HG02943 (cell line): ENCODE data around the gene CKB.

Source experiments
- ATAC-seq: cut with Tn5 transposase; IDR thresholded peaks from one replicate; pipeline ENCODE4 v1.9.1; 2021; ENCODE audit warnings: mild to moderate bottlenecking, low read depth, moderate library complexity; ENCODE audit not compliant: unreplicated experiment

The CKB gene

DNA sequence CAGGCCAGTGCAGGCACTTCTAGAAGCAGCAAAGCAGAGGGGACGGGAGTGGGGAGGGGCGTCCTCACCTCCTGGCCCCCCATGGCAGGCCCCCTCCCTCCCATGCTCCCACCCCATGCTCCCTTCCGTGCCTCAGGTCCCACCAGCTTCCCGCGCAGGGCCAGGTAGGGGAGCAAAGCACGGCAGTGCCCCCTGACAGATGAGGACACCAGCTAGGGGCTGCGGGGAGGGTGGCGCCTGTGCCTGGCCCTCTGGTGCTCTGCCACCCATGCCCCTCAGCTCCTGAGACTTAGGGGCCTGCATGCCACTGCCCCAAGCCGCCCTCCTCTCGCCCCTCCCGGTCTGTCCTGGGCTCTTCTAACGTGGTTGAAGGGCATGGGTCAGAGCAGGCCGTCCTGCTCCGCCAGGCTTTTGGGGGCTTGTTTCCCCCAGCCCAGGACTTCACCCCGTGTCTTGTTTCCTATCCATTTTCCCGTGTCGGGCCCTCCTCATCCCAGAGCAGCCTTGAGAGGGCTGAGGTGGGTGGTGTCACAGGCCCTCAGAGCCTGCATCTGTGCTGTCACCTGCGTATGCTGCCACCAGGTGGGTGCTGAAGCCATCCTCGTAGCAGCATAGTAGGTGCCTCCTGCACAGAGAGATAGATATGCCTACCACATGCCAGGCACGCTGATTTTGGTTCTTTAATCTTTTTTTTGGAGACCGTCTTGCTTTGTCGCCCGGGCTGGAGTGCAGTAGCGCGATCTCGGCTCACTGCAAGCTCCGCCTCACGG is 16.6 kb upstream of the CKB start:
- no peak for ATAC-seq

DNA sequence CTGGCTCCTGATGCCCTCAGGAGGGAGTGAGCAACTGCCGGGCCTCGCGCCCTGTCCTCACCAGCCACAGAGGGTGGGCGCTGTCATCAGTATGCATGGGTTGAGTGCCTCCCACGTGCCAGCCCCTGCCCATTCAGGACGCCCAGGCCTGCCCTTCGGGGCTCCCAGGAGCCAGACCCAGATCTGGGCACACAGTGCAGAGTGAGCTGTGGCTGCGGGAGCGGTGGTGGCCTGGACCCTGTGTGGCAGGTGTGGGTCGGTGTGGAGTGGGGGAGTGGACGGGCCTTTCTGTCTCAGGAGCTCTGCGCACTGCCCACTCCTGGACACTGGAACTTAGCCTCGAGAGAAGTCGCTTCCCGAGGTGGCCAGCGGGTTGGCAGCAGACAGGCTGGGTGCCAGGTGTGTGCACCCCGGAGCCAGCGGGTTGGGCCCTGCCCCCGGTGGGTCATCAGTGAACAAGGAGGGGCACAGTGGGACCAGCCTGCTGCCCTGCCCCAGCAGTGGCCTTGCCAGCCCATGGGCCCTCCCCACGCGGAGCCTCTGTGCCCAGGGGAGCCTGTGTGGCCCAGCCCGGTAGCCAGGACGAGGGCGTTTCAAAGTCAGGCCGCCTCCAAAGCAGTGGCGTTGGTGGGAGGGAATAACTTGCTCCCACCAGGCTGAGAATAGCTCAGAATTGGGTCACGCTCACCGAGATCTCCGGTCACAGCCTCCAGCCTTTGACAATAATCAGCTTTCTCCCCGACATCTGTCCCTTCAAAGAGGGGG is 15.8 kb upstream of the CKB start:
- no peak for ATAC-seq

DNA sequence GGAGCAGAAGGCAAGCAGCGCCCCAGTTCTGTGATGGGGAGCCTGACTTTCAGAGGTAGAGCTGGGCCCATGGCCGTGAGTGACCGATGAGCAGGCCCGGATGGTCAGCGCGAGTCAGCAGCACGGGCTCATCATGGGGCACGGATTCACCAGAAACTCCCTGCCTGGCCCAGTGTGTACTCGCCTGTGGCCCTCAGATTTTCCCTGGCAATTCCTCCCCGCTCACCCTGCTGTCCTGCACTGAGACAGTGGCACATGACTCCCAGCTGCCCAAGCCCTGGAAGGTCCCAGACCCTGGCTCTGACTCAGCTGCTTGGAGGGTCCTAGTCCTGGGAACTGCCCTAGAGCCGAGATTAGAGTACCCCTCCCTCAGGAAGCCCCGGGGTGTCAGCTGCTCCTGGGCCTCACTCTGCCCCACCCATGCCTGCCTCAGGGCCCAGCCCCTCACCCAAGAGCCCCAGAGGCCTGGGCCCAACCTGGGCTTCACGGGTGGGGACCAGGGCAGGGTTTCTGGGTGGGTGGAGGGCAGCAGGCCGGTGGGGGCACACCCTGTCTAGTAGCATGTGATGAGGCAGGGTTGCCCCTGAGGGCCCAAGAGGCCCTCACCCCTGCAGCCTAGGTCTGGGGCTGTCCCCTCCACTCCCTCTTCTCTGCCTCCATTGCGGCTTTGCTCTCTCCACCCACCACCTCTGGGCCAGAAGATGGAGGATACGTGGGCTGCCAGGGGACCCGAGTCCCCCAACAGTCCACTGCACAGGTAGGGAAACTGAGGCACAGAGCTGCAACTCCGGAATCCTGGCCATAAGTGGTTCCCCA is 14.8 kb upstream of the CKB start:
- no peak for ATAC-seq

DNA sequence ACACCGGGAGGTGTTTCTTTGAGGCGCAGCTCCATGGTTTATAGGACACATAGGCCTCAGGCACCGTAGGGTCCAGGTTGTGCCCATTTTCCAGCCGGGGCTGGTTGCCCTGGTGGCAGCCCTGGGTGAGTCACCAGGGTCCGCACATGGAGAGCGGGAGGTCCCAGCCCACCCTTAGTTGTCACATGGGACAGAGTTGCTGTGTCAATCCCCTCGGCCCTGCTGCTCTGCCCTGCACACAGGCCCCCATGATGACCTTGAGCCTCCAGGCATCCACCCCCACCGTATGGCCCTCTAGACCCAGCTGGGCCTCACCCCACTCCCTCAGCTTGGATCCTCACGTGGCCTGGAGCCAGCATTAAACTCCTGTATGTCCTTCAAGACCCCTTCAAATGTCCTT is 14.1 kb upstream of the CKB start:
- no peak for ATAC-seq

DNA sequence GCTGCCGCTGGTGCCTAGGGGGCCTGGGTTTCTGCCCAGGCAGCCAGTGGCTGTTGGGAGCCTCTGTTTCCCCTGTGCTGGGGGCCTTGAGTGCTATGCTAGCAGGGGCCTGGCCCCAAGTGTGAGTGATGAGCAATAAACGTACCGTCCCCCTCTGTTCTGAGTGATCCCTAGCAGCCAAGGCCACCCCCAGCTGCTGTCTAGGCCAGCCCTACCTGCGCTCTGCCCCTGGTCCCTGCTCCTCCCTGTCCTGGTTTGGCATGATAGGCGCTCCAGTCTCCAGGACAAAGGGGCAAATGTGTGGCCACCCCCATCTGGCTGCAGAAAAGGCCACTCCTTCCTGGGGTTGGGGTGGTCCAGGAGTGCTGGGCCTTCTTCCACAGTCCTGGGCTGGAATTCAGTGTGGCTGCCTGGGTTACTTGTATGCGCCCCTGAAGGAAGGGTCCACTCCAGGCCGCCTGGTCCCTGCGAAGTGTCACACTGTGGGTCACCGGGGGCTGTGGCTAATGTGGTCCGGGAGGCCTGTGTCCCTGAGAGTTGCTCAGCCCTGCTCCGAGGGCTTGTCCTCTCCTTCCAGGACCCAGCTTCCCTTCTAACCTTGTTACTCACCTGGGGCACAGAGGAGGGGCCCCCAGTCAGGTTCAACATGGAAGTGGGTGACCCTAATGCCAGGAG is 13.4 kb upstream of the CKB start:
- ATAC-seq = no peak

DNA sequence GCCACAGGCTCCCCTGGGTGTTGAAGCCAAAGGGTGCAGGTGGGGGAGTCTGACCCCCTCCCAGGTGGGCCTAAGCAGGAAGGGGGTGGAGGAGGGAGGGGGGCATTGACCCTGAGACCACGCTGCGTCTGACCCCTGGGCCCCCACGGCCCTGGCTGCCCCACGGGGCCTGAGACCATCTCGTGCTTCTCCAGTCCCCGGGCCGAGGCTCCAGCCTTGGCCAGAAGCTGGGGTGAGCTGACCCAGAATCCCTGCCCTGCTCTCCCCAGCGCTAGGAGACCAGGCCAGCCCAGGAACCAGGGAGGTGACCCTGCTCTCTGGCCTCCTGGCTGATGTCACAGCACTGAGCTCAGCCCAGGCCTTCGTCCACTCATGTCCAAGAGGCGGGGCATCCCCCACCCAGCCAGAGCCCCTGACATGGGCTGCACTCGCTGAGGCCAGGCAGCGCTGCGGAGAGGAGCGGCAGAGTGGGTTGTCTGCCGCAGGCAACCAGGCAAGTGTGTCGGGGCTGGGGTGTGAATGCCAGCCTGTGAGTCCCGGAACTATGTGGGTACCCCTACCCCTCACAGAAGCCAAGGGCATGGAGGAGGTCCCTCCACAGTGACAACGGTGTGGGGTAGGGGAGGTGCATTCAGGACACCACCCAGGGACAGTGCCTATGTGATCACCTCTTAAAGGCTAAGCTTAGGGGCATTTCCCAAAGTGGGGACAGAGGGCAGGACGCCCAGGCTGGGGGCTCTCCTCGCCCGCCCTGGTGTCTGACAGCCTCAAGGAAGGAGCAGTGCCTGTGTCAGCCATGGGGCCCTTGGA is 12.7 kb upstream of the CKB start:
- ATAC-seq = no peak

DNA sequence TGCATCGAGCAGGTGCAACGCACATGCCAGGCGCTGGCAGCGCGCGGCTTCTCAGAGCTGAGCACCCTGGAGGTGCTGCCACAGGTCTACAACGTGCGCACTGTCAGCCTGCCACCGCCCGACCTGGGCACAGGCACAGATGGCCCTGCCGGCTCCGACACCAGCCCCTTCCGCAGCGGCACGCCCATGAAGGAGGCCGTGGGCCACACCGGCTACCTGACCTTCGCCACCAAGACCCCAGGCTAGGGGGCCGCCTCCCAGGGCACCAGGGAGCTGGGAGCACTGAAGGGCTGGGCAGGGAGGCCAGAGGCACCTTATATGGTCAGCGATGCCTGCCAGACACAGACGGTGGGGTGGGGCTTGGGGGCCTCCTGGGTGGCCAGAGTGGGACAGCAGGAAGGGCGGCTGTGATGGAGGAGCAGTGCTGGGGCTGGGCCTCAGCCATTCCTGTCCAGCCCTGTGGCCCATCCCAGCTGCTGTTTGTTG is 12.0 kb upstream of the CKB start:
- ATAC-seq = no peak

DNA sequence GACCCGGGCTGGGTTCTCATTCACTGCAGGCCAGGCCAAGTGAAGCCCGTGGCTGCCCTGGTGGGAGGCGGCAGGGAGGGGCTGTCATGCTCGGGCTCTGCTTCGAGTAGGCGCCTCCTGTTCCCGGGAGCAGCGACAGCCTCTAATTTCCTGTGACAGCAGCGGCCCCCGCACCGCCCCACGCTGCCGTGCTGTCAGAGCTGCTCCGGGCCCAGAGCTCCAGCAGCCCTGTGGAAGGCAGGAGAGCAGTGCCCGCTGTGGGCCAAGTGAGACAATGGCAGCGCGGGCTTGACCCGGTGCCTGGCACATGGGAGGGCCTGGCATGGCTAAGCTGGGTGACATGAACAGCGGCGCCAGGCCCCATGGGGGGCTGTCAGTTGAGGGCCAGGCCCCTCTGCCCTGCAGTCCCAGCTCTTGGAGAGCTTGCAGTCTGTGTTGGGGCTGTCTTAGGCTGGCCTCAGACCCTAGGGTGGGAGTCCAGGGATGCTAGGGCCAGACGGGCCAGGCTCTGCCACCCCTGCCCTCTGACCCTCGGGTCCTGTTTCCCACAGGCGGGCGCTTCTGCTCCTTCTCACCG is 11.5 kb upstream of the CKB start:
- ATAC-seq = no peak

DNA sequence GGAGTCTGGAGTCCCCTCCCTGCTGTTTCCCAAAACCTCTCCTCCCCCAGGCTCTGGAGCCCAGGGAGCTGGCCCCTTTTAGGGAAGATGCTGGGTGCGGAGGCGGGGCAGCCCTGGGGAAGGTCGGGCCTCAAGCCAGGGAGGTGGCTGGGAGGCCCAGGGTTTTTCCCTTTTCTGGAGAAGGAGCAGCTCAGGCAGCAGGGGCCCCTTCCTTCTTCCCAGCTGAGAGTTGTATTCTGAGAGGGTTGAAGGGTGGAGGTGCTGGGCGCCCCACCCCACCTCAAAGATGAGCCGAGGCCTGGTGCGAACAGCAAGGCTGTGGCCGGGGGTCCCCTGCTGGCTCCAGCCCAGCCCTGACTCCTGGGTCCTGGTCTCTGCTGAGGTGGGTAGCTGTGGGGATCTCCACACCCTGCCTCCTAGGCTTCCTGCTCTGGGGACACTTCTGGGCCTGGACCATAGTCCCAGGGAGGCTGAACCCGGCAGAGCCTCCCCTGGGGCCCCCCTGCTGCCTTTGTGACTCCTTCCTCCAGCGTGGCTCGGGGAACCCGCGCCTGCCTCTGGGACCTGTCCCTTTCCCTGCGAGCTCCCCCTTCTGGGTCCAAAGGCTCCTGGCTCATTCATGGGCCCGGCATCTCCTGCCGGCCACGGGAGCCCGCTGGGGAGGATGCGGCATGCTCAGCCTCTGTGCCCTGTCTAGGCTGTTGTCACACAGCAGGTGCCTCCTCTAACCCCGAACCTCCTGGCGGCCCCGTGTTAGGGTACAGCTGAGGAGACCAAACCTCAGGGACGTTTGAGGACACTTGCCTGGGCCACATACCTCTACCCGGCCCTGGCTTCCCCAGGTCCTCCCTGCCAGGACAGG is 10.7 kb upstream of the CKB start:
- ATAC-seq = no peak

DNA sequence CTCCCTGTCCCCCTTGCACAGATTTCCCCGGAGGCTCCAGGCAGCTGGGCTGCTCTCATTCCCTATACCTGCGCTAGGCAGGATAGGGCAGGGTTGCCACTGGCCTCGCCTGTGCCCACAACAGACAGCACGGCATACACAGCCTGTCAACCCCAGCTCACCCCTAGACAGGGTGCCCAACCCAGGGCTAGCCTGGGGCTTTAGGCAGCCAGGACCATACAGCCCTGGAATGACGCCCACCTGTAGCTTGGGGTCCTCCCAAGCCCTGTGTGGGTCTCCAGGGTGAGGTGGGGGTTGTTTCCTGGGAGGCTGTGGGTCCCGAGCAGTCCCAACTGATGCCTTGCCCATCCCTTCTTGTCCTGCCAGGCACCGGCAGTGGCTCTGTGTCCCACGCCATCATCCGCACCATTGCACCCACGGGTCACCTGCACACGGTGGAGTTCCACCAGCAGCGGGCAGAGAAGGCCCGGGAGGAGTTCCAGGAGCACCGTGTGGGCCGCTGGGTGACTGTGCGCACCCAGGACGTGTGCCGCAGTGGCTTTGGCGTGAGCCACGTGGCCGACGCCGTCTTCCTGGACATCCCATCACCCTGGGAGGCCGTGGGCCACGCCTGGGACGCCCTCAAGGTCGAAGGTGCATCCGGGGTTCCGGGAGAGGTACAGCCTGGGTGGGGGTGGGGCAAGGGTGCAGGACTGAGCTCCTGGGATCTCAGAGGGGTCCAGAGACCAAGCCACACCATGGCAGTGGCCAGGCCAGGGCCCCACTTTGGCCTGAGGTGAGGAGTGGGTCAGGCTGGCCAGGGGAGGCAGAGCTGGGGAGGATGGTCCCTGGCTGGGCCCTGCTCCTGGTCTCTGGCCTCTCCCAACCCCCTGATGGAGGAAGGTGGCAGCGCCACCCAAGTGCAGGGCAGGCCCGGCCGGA is 9.8 kb upstream of the CKB start:
- no peak for ATAC-seq

DNA sequence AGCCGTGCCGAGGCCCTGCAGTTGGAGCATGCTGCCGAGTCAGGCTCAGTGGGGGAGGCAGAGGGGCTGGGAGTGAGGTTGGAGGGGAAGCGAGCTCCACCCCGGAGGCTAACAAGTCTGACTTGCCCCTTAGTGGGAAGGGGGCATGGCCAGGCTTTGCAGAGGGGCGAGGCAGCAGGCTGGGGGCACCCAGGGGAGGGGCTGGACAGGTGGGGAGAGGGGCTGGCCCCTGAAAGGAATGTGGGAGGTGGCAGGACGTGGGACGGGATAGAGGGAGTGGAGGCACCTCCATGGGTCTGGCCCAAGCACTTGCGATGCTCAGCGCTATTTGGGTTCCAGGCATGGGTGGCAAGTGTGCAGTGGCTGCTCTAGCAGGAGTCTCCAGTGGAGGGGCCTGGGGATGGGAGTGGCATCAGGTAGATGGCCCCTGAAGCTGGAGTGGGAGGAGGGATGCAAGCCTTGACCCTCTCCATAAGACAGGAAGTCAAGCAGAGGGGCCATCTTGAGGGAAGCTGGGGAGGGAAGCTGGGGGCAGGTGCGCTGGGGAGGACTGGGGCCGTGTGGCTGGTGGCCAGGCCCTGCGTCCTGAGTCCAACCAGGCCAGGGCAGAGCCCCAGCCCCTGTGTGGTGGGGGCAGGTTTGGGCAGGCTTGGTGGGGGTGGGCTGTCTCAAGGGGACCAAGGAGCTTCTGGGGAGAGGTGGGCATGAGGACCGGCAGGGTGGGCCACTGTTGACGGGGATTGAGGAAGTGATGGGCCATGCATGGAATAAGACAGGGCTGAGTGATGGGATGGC is 9.0 kb upstream of the CKB start:
- ATAC-seq = no peak

DNA sequence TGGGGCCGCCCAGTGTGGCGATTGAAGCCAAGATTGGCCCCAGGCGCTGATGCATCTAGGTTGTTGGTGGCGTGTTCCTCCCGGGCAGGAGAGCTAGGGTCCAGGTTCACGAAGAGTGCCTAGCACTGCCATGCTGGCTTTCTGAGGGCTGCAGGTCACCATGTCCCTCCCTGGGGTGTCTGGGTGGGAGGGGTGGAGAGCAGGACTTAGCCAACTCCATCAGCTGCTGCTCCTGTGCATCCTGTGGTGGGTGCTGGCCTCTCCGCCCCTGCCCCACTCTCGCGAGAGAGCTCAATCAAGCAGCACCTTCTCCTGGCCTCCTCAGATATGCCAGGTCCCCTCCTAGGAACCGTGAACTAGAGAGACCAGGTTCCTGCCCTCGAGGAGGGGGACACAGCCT is 8.2 kb upstream of the CKB start:
- ATAC-seq = no peak

DNA sequence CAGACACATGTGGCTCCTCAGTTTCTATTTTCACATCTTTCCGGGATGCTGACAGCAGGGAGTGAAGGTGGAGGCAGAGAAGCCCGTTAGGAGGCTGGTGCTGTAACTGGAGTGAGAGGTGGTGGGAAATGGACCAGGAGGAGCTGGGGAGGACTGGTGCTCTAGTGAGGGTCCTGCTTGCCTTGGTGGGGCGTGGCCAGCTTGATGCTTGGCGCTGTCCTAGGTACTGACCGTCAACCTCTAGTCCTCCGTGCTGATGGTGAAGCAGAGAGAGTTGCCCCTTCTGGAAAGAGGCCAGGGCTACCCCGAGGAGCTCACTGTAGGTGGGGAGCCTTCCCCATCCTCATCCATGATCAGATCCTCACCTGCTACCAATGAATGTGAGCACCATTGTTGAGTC is 7.8 kb upstream of the CKB start:
- no peak for ATAC-seq

DNA sequence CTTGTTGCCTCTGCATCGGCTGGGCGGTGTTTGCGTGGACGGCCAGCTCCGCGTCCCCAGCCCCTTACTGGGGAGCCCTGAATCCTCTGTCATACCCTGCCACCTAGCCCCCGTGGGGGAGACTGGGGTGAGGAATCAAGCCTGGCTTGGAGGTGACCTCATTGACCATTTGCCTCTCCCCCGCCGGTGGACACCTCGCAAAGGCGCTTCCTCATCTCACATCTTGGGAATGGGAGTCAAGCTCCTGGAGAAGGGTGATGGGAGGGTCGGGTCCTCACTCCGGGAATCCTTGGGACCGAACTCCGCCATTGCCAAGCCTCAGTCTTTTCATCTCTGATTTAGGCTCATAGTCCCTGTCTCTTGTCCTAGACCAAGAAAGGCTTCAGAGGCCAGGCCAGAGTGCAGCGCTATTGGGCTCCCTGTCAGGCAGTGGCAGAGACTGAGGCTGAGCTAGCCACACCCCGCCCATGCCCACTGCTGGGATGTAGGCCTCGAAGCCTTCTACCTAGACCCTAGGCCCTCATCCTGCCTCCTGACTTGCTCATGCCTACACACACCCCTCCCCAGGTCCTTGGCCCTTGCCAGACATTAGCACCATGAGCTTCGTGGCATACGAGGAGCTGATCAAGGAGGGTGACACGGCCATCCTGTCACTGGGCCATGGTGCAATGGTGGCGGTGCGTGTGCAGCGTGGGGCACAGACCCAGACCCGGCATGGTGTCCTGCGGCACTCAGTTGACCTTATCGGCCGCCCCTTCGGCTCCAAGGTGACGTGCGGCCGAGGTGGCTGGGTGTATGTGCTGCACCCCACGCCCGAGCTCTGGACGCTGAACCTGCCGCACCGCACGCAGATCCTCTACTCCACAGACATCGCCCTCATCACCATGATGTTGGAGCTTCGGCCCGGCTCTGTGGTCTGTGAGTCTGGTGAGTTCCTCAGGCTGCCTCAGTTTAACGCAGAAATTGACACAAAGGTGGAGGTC is 7.0 kb upstream of the CKB start:
- no peak for ATAC-seq

DNA sequence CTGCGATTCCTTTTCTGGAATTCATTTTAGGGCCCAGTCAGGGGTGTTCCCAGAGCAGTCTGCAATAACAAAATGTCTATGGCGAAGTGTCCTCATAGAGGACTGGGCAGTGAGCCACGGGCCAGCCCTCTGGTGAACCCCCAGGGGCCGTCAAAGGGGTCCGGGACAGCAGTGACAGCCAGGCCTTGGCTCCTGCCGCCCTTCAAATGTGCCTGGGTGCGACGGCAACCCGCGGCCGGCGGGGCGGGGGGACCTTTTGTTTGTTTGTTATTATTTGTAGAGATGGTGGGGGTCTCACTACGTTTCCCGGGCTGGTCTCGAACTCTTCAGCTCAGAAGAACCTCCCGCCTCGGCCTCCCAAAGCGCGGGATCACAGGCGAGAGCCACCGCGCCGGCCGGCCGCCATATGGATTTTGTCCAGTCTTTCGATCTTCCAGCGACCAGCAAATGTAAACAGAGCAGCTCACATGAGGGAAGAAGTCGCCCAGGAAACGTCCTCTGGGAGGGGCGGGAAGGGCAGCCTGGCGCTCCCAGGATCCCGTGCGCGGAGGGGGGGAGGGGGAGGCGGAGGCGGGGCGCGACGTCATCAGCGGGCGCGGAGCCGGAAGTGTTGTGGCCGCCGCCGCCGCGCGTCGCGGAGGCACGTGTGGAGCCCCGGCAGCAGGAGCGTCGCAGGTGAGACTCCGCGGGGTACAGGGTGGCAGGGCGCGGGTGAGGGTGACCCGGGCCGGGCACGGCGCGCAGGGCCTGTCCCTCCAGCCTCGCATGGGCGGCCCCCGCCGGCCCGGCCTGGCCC is 6.2 kb upstream of the CKB start, which contains the start of gene TRMT61A:
Gene TRMT61A (plus strand): TSS at position 610 of the 796 bp plus-strand sequence. CDS start 783 bp downstream, outside the sequence.
- no peak for ATAC-seq
